A549 treated with CORT108297 at 1 μM for 4 hours (cell line): ENCODE results near the gene SMPDL3B. TPM values are rescaled to one million over a fixed set of nuclear protein-coding genes. Genes with fewer than 3 reads are reported as not detected.

Source experiments
- total RNA-seq: library from RNA; stranded (reverse); fragments of 200-300 nt; extraction: Qiagen RNA extraction; gene quantifications from 5 replicates; pipeline ENCODE4 v1.2.3, GENCODE V29; 2022

Gene SMPDL3B
- total RNA-seq: 0.88 to 1.4 TPM (median 1.1 TPM) in 5 replicates

GRCh38 chr1:27934818-27935549 is at the start of gene SMPDL3B:
Gene SMPDL3B, plus strand, starts transcription at chr1:27935000. Its CDS starts 184 bp downstream, at chr1:27935184.

GRCh38 chr1:27959792-27960603 is 25.2 kb downstream of the SMPDL3B start, which contains the start of gene XKR8:
Gene XKR8, plus strand, starts transcription at chr1:27959973. Its CDS starts 97 bp downstream, at chr1:27960070.

Other genes starting within 250 kb of the SMPDL3B start
- 5.0 to 6.2 TPM (median 5.3 TPM) in 5 replicates for gene FAM76A, start 209.0 kb upstream of the SMPDL3B start, total RNA-seq
- gene STX12, start 161.8 kb upstream of the SMPDL3B start, total RNA-seq: 8.1 to 9.8 TPM (median 9.5 TPM) in 5 replicates
- 33.8 to 42.2 TPM (median 39.2 TPM) in 5 replicates for gene PPP1R8, start 104.2 kb upstream of the SMPDL3B start, total RNA-seq
- gene THEMIS2, start 62.5 kb upstream of the SMPDL3B start, total RNA-seq: 0.67 to 1.2 TPM (median 0.76 TPM) in 5 replicates
- 37.1 to 42.8 TPM (median 38.4 TPM) in 5 replicates for gene RPA2, start 20.4 kb upstream of the SMPDL3B start, total RNA-seq
- 4.4 to 6.5 TPM (median 6.1 TPM) in 5 replicates for gene XKR8, start 25.0 kb downstream of the SMPDL3B start, total RNA-seq
- gene EYA3, start 153.6 kb downstream of the SMPDL3B start, total RNA-seq: 5.7 to 6.9 TPM (median 6.2 TPM) in 5 replicates
- gene PTAFR, start 241.7 kb downstream of the SMPDL3B start, total RNA-seq: 0.14 to 0.32 TPM (median 0.25 TPM) in 5 replicates